ENCODE results near the gene FAM114A1.
A peak's percentile ranks its signal among the peaks of the same experiment; 100 is the strongest.
"Not testable (repeated sequence)": the region's sequence is repeated elsewhere in the genome, so short reads cannot be mapped to it uniquely, and the experiment has no call there.

FAM114A1 gene

GRCh38 chr4:38904682-38905081, 37.1 kb downstream of the FAM114A1 start:
- no peak for DNase-seq

GRCh38 chr4:38905652-38906385, 38.2 kb downstream of the FAM114A1 start:
- peak in 1 of 2 donors; percentile 63 for DNase-seq

DNA sequence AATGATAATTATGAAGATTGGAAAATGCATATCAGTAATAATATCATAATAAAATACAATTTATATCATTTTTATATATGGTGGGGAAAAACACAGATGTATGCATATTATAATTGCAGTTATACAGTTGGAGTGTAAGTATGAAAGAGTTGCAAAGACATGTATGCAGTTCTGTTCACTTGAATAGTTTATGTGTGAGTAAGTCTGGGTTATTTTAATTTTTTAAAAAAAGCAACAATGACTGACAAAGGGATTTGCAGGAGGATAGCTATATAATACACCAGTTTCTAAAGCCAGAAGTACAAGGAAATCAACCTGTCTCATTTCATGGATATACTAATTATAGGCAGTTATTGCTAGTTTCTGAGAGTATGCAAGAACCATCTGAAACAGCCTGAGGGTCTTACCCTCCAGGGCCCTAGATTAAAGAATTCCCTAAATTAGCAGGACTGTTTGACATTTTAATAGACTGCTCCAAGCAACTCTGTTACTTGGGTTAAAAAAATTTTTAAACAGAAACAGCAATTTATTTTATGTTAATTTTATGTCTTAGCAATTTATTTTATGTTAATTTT, 40.2 kb downstream of the FAM114A1 start:
- no peak for DNase-seq

DNA sequence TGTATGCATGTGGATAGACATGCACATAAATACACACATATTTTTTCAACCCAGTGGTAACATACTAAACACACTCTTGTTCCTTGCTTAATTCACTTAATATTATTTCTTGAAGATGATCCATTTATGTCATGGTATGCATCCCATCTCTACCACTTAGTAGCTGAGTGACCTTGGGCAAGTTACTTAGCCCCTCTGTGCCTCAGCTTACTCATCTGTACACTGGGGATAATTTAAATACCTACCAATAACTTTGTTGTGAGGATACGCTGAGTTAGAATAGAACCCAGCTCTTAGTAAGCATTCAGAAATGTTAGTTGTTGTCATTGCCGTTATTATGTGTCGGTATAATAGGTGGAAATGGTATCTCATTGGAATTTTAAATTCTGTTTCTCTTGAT, 41.4 kb downstream of the FAM114A1 start:
- DNase-seq, result no peak

DNA sequence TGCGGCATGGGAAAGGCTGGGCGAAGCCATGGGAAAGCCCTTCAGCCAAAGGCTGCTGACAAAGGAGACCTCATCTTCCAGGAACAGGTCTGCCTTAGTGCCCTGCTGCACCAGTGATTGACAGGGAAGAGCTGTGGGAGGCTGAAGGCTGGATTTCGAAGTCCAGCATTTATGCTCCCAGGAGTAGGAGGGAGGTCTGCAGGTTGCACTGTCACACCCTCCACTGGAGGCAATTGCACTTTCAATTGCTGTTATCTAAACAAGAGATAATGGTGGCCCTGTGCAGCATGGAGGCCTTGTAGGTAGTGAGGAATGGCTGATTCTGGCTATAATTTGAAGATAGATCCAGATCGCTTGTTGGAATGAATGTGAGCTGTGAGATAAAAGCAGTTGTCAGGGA, 43.7 kb downstream of the FAM114A1 start:
- no peak for DNase-seq

GRCh38 chr4:38914854-38915253, 47.2 kb downstream of the FAM114A1 start:
- no peak for DNase-seq

DNA sequence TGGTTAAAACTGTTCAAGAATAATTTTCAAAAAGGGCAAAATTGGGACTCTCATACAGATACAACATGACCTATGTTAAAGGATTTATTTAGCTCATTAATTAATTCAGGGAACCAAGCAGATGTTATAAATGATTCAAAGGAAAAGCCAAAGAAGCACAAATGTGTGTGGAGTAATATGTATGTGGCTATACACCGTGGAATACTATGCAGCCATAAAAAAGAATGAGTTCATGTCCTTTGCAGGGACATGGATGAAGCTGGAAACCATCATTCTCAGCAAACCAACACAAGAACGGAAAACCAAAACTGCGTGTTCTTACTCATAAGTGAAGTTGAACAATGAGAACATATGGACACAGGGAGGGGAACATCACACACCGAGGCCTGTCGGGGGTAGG, 48.7 kb downstream of the FAM114A1 start:
- not testable (repeated sequence) for DNase-seq

GRCh38 chr4:38917481-38918025, 49.9 kb downstream of the FAM114A1 start:
- no peak for DNase-seq

DNA sequence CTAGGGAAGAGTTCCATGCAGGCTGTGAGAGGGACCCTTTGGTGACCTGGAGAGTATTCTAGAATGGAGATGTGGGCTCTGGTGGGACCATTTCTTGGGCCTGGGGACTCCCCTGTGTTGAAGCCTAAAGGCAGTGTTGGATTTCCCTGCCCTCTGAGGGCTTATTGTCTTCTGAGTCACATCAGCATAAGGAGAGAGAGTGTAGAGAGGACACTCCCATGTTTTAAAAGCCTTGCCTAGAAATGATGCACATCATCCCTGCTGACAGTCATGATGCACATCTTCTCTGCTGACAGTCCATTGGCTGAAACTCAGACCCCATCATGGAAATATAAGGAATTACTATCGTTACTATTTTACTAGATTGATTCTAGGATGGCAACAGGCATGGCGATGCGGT, 51.9 kb downstream of the FAM114A1 start:
- DNase-seq, result no peak

DNA sequence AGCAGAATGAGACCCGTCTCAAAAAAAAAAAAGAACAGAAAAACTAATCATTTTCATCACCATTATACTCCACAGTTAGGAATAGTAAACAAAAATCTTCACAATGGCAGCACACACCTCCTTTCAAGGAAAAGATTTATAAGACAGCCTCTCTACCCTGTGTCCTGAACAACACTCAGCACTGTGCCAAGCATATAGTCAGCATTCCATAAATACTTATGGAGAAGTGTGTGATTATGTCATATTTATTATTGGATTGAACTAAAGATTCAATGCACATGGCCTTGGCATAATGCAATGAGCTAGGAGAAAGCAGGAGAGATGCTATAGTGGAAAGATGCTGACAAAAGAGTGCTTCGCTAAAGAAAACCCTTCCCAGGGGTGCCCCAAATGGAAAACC, 52.6 kb downstream of the FAM114A1 start:
- DNase-seq, result no peak

DNA sequence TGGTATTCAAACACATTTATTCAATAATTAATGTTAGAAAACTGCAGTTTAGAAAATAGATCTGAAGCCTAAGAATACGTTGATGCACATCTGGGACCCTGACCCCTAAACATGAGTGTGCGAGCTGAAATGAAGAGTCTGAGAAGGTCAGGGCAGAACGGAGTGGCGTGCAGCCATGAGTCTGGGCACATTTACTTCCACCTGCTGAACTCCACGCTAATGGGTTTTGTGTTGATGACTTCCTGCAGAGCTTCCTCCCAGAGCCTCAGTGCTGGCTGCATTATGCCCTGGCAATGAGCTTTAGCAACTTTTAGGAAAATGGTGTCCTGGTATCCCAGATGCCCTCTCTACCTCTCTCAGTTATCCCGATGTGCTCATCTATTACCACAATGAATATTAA, 53.1 kb downstream of the FAM114A1 start:
- no peak for DNase-seq

DNA sequence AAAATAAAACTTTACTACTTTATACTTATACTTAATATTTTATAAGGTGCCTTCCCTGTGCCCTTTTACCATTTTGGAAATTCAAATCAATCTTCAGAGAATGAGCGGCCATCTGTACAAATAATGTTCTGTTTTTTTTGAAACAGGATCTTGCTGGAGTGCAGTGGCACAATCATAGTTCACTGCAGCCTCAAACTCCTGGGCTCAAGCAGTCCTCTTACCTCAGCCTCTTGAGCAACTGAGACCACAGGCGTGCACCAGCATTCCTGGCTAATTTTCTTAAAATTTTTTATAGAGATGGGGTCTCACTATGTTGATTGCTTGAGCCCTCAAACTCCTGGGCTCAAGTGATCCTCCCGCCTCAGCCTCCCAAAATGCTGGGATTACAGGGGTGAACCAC, 53.5 kb downstream of the FAM114A1 start:
- DNase-seq, result no peak

GRCh38 chr4:38923746-38924145, 56.1 kb downstream of the FAM114A1 start:
- DNase-seq, result no peak

- no peak for DNase-seq
These were observed 56.7 kb downstream of the FAM114A1 start for GRCh38 chr4:38924353-38924752.

GRCh38 chr4:38925492-38926413, 58.1 kb downstream of the FAM114A1 start:
- DNase-seq, result no peak

DNA sequence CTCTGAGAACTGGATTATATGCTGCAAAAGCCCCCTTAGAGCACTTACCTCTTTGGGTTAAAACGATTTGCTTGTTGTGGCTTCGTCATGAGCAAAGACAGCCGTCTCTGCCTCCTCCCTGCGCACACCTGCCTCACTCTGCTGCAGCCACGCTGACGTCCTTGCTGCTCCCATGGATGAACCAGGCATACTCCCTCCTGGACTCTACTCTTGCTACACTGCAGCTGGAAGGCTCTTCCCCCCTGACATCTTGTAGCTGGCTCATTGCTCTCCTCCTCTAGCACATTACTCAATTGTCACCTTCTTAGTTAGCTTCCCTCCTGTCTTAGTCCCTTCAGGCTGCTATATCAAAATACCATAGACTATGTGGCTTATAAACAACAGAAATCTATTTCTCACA, 59.3 kb downstream of the FAM114A1 start:
- DNase-seq, result no peak

DNA sequence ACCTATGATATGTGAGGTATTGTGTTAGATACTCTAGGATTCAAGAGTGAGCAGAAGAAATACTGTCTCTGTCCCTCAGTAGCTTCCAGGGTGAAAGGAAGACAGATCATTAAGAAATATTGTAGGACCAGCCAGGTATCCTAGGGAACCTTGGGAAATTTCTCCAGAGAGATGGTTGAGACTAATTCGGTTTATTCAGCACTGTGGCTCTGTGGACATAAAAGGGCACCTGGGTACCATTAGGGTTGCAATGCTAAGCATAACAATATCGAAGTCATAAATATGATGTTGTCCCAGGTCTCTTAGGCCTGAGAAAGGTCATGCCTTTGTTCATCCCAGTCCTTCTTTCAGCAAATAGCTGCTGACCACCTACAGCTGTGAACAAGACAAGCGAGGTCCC, 61.0 kb downstream of the FAM114A1 start:
- DNase-seq, result no peak

GRCh38 chr4:38928974-38929373, 61.4 kb downstream of the FAM114A1 start:
- DNase-seq, result no peak

- DNase-seq, result no peak
These were observed 62.6 kb downstream of the FAM114A1 start for GRCh38 chr4:38930204-38930603.

- no peak for DNase-seq
These were observed 63.1 kb downstream of the FAM114A1 start for GRCh38 chr4:38930707-38931106.

DNA sequence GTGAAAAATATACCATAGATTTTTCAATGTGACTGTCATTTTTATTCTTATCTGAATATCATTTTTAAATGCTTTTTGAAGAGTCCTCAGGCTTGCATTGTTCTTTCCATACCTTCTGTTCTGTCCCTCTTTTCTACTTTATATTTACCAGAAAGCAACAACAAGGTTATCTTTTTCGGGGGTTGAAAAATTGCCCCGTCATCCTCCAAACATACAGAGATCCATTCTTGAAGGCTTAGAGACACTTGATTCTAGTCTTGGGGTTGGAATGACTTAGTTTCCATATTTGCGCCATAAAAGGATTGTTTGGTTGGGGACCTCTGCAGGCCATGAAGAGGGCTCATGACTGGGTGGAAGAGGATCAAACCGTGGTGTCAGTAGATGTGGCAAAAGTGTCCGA, 63.5 kb downstream of the FAM114A1 start:
- no peak for DNase-seq

DNA sequence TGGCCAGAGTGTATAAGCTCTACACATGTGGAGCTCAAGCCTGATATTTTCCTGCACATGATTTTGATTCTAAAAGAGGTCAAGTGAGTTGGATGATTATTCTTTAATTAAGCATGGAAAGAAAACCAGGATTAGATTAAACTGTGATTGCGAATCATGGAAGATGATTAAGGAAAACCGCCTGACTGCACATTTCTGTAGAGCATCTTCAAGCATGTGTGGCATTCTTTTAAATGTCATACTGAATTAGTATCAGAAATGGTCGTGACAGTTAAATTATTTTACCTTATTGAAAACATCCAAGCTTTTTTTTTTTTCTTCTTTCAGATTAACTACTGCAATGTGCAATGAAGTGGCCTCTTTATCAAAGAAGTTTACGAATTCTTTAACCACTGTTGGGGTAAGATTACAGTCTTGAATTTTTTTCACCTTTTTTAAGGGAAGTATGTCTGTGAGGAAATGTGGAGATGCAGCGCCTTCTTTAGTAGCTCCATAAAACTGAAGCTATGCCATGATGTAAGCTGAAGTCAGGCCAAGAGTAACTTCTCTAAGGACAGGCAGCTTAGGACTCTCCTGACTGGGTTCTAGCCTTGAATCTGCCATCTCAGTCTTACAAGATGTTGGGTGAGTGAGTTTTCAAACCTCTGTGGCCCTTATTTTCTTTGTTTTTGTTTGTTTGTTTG, 67.9 kb downstream of the FAM114A1 start:
- no peak for DNase-seq

DNA sequence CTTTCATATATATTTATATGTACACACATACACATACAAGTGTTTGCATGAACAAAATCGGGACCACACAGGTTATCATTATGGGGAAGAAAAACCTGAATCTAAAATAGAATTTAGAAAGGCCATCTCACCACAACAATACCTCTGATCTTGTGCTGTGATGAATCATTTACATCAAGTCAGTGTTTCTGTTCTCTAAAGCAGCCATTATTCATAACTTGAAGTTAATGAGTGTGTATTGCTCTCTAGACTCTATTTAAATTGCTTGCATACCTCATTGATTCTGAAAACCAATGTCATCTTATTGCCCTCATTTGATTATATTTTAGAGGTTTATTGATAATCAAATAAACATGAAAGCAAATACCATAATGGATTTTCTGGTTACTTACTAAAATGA, 71.6 kb downstream of the FAM114A1 start:
- DNase-seq, result no peak

Measured in bone marrow (tissue), 2 donors.